SJSA1 (cell line): ENCODE results near the gene ALKBH5. TPM values are rescaled to one million over a fixed set of nuclear protein-coding genes. Genes with fewer than 3 reads are reported as not detected.

Source experiments
- DNase-seq, 2 experiments: peaks; one replicate each; pipeline ENCODE4 v3.0.0-alpha.2; 2015 to 2020; ENCODE audit warnings: low spot score in 2 of 2, low read depth in 1 of 2
- H3K27ac ChIP-seq: fragments of 250-450 bp; sonication (Bioruptor Pico); 2 replicates; pipeline ENCODE4 v1.5.1; 2020; ENCODE audit warnings: mild to moderate bottlenecking, moderate library complexity
- H3K27me3 ChIP-seq: fragments of 250-450 bp; sonication (Bioruptor Pico); replicated peaks from 2 replicates; pipeline ENCODE4 v1.5.1; 2020; ENCODE audit warnings: mild to moderate bottlenecking, moderate library complexity
- H3K36me3 ChIP-seq: fragments of 250-450 bp; sonication (Bioruptor Pico); 2 replicates; pipeline ENCODE4 v1.5.1; 2020; ENCODE audit warnings: mild to moderate bottlenecking
- H3K4me1 ChIP-seq: fragments of 250-450 bp; sonication (Bioruptor Pico); replicated peaks from 2 replicates; pipeline ENCODE4 v1.6.1; 2021; ENCODE audit warnings: mild to moderate bottlenecking
- H3K4me3 ChIP-seq: fragments of 250-450 bp; sonication (Bioruptor Pico); 2 replicates; pipeline ENCODE4 v1.5.1; 2020; ENCODE audit warnings: mild to moderate bottlenecking
- H3K9me3 ChIP-seq: fragments of 250-450 bp; sonication (Bioruptor Pico); replicated peaks from 2 replicates; pipeline ENCODE4 v1.5.1; 2020; ENCODE audit warnings: mild to moderate bottlenecking
- total RNA-seq: library from RNA; depleted of rRNA; stranded (reverse); fragments of >200 nt; shearing (Covaris generic); gene quantifications from 2 replicates; pipeline ENCODE4 v1.2.3, GENCODE V29; 2014

ALKBH5 gene
- total RNA-seq, 1 experiment from 2014 or later = 61.3 TPM

GRCh38 chr17:18146259-18146658 is 37.4 kb upstream of the ALKBH5 start:
- Histone ChIP-seq H3K4me3 (no peak overlapping the region), H3K4me1 (no peaks in the 10 kb centered on the region), H3K27ac (no peak overlapping the region), H3K9me3 (no peaks in the 10 kb centered on the region), H3K36me3 (no peaks in the 10 kb centered on the region), H3K27me3 (no peaks in the 10 kb centered on the region)
- no peak for DNase-seq

- Histone ChIP-seq H3K27me3 (no peaks in the 10 kb centered on the region), H3K4me3 (no peak overlapping the region), H3K36me3 (no peaks in the 10 kb centered on the region), H3K4me1 (no peaks in the 10 kb centered on the region), H3K9me3 (no peaks in the 10 kb centered on the region), H3K27ac (no peak overlapping the region)
- DNase-seq = no peak
Measured at GRCh38 chr17:18146980-18147379, 36.6 kb upstream of the ALKBH5 start.

GRCh38 chr17:18148586-18148985 is 35.0 kb upstream of the ALKBH5 start:
- Histone ChIP-seq H3K36me3 (no peaks in the 10 kb centered on the region), H3K27me3 (no peaks in the 10 kb centered on the region), H3K27ac (no peak overlapping the region), H3K4me1 (no peaks in the 10 kb centered on the region), H3K9me3 (no peaks in the 10 kb centered on the region), H3K4me3 (no peak overlapping the region)
- no peak for DNase-seq

GRCh38 chr17:18151290-18151689 is 32.3 kb upstream of the ALKBH5 start:
- no peak for DNase-seq
- no peak overlapping the region for H3K4me3 ChIP-seq
- no peaks in the 10 kb centered on the region for H3K27me3 ChIP-seq
- H3K36me3 ChIP-seq = no peaks in the 10 kb centered on the region
- no peak overlapping the region for H3K27ac ChIP-seq
- H3K4me1 ChIP-seq = no peaks in the 10 kb centered on the region
- H3K9me3 ChIP-seq = no peaks in the 10 kb centered on the region

GRCh38 chr17:18155179-18155578 is 28.4 kb upstream of the ALKBH5 start:
- no peak overlapping the region for H3K4me3 ChIP-seq
- H3K27me3 ChIP-seq = no peaks in the 10 kb centered on the region
- DNase-seq = no peak
- H3K9me3 ChIP-seq = no peaks in the 10 kb centered on the region
- H3K36me3 ChIP-seq = no peaks in the 10 kb centered on the region
- H3K4me1 ChIP-seq = no peaks in the 10 kb centered on the region
- no peak overlapping the region for H3K27ac ChIP-seq

- Histone ChIP-seq H3K4me3 (no peak overlapping the region), H3K27ac (no peak overlapping the region), H3K9me3 (no peaks in the 10 kb centered on the region), H3K36me3 (no peaks in the 10 kb centered on the region), H3K4me1 (no peaks in the 10 kb centered on the region), H3K27me3 (no peaks in the 10 kb centered on the region)
- no peak for DNase-seq
Measured at GRCh38 chr17:18156171-18156975, 27.3 kb upstream of the ALKBH5 start.

- DNase-seq = no peak
- H3K27ac ChIP-seq = no peak overlapping the region
Measured at GRCh38 chr17:18156976-18157280, 26.7 kb upstream of the ALKBH5 start.

GRCh38 chr17:18157354-18157985 is 26.2 kb upstream of the ALKBH5 start:
- Histone ChIP-seq H3K36me3 (no peaks in the 10 kb centered on the region), H3K4me3 (no peak overlapping the region), H3K27ac (no peak overlapping the region), H3K9me3 (no peaks in the 10 kb centered on the region), H3K4me1 (no peaks in the 10 kb centered on the region), H3K27me3 (no peaks in the 10 kb centered on the region)
- no peak for DNase-seq

More at GRCh38 chr17:18156976-18157280, 26.7 kb upstream of the ALKBH5 start:
- no peak overlapping the region for H3K4me3 ChIP-seq
- H3K4me1 ChIP-seq = no peaks in the 10 kb centered on the region
- H3K27me3 ChIP-seq = no peaks in the 10 kb centered on the region
- H3K9me3 ChIP-seq = no peaks in the 10 kb centered on the region
- H3K36me3 ChIP-seq = no peaks in the 10 kb centered on the region

GRCh38 chr17:18158022-18158600 is 25.5 kb upstream of the ALKBH5 start:
- peak in 1 of 2 experiments; percentile 58 for DNase-seq
- no peaks in the 10 kb centered on the region for H3K4me1 ChIP-seq
- H3K4me3 ChIP-seq = no peak overlapping the region
- no peak overlapping the region for H3K27ac ChIP-seq
- no peaks in the 10 kb centered on the region for H3K36me3 ChIP-seq
- H3K27me3 ChIP-seq = no peaks in the 10 kb centered on the region
- no peaks in the 10 kb centered on the region for H3K9me3 ChIP-seq

GRCh38 chr17:18159551-18160120 is 24.0 kb upstream of the ALKBH5 start:
- Histone ChIP-seq H3K9me3 (no peaks in the 10 kb centered on the region), H3K36me3 (no peaks in the 10 kb centered on the region), H3K27ac (no peak overlapping the region), H3K4me3 (no peak overlapping the region), H3K4me1 (no peaks in the 10 kb centered on the region), H3K27me3 (no peaks in the 10 kb centered on the region)
- DNase-seq = no peak

- Histone ChIP-seq H3K4me3 (no peak overlapping the region), H3K27ac (no peak overlapping the region), H3K36me3 (no peaks in the 10 kb centered on the region), H3K9me3 (no peaks in the 10 kb centered on the region), H3K4me1 (no peaks in the 10 kb centered on the region), H3K27me3 (no peaks in the 10 kb centered on the region)
- no peak for DNase-seq
Measured at GRCh38 chr17:18160128-18160856, 23.3 kb upstream of the ALKBH5 start.

GRCh38 chr17:18161207-18162145 is 22.2 kb upstream of the ALKBH5 start:
- DNase-seq = no peak
- Histone ChIP-seq H3K27ac (no peak overlapping the region), H3K36me3 (no peaks in the 10 kb centered on the region), H3K4me1 (no peaks in the 10 kb centered on the region), H3K9me3 (no peaks in the 10 kb centered on the region), H3K27me3 (no peaks in the 10 kb centered on the region), H3K4me3 (no peak overlapping the region)

- Histone ChIP-seq H3K4me3 (no peak overlapping the region), H3K36me3 (no peaks in the 10 kb centered on the region), H3K27me3 (no peaks in the 10 kb centered on the region), H3K9me3 (0 out of 2 replicates have a peak, but pooled peaks cover 3% of the 10 kb centered on the region), H3K27ac (no peak overlapping the region), H3K4me1 (no peaks in the 10 kb centered on the region)
- no peak for DNase-seq
Measured at GRCh38 chr17:18163547-18163946, 20.1 kb upstream of the ALKBH5 start.
